HL-60/S4 treated with phorbol 12-myristate 13-acetate at 8.2 ng/mL for 4 days and 3 days (cell line): Measurements from ENCODE around the gene DDX11.
"Not testable (repeated sequence)": the region's sequence is repeated elsewhere in the genome, so short reads cannot be mapped to it uniquely, and the experiment has no call there.

Experiments used
- in situ Hi-C: fragments of 300-500 bp; cut with MboI; formaldehyde crosslinking; loops from 2 replicates; pipeline ENCODE4 v1.15.0; 2022; ENCODE audit warnings: low sequenced_read_pairs

DDX11 gene

DNA sequence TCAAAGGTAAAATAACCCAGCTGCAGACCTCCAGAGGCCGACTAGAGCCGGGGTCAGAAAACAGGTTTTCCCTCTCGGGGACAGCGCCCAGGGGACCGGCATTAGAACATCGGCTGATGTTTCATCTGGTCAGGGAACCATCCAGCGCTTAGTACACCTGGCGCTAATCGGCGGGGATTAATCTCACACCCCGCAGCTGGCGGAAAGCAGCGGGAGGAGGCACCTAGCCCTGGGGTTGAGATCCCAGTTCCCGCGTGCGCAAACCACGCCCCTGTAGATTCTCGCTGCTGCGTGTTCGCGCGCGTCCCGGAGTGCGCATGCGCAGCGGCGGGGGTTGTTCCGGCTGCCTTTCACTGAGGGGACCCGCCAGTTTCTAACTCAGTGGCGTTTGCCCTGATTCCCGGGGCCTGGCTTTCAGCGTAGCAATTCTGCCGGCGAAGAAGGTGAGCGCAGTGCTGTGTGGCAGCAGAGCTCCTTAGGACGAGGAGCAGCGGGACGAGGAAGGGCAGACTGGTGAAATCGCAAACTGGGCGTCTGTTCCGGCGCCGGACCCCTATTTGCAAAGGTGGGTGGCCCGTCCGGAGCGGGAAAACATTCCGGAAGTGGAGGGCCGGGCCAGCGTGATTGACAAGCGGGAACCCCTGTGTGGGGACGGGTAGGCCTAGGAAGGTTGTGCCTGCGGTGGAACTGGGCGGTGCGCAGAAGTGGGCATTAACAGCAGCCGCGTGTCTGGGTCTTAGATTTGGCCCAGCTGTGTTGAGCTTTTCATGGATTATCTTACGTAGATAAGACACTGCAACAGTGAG, at the start of gene DDX11:
DDX11 (plus strand) TSS at position 334 of the 806 bp plus-strand sequence. CDS start 4,534 bp downstream, outside the sequence.
- in situ Hi-C loops = not testable (repeated sequence)

GRCh38 chr12:31026202-31026601, 47.5 kb upstream of the DDX11 start:
- in situ Hi-C loops = no loop called here

DNA sequence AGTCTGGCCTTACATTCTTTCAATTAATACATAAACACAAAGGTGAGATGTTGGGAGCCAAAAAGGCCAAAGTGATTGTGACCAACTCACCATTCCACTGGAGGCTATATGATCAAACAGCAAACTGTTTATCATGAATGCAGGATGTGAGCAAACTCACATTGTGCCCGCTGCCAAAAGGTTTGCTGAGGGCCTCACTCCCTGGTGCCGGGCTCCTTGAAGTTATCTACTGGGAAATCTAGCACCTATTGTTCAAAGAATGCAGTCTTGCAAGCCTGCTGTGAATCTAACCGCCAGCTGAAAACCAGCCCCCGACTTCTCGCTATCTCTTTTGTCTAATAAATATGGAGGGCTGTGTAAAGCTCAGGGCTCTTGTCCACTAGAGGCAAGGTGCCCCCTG, 46.7 kb upstream of the DDX11 start:
- in situ Hi-C loops = not testable (repeated sequence)

- in situ Hi-C loops = no loop called here
Measured at GRCh38 chr12:31029468-31029867, 44.2 kb upstream of the DDX11 start.

GRCh38 chr12:31029916-31030562, 43.6 kb upstream of the DDX11 start:
- in situ Hi-C loops = no loop called here

DNA sequence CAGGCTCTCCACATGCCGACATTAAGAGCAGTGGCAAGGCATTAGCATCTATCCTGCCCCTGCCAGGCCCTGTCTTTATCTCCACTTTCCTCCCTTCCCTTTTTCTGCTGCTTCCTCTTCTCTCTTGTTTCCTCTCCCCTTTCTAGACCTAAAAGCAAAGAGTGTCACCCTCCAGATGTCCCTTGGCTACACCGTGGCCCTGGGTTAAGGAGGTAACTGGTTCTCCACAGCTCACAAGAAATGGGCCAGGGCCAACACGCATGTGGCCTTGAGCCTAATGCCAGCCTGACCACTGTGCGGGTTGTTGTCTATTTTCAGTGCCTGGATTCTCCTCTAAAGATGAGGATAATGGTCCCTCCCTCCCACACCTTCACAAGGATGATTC, 41.7 kb upstream of the DDX11 start:
- in situ Hi-C loops = no loop called here

DNA sequence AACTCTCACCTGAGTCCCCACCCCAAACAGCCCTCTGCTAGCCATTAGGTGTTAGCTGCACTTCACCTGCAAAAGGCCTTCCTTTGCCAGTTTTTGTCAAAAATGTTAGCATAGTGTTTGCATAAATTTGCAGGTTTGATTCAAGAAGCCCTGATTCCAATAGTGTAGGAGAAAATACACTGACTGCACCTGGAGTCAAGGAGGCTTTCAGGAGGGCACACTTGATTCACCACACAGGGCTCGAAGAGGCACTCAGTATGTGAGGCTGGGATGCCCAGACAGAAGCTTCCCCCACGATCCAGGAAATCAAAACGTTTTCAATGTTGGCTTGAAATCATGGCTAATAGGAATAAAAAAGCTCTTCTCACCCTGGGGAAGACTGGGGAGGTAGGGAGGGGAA, 40.5 kb upstream of the DDX11 start:
- in situ Hi-C loops = no loop called here

- in situ Hi-C loops = no loop called here
Measured at GRCh38 chr12:31033681-31034080, 40.0 kb upstream of the DDX11 start.

DNA sequence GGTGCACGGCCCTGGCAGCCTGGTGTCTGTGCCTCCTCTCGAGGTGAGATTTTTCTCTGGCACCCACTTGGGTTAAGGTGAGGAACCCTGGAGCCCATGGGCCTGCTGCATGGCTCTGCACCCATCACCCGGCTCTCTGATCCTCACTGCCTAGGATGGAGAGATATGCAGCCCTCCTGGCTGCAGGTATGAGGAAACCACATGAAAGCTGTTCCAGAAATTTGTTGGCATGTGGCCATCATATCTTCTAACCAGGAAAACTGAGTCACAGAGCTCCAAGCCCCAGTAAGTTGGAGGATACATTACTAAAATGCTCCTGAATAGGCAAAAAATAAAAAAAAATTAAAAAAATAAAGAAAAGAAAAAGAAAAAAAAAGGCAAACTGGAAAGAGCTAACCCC, 39.3 kb upstream of the DDX11 start:
- in situ Hi-C loops = no loop called here

GRCh38 chr12:31035226-31035625, 38.4 kb upstream of the DDX11 start:
- in situ Hi-C loops = no loop called here

- in situ Hi-C loops = no loop called here
Measured at GRCh38 chr12:31035967-31036665, 37.5 kb upstream of the DDX11 start.

- in situ Hi-C loops = no loop called here
Measured at GRCh38 chr12:31037028-31037427, 36.6 kb upstream of the DDX11 start.

DNA sequence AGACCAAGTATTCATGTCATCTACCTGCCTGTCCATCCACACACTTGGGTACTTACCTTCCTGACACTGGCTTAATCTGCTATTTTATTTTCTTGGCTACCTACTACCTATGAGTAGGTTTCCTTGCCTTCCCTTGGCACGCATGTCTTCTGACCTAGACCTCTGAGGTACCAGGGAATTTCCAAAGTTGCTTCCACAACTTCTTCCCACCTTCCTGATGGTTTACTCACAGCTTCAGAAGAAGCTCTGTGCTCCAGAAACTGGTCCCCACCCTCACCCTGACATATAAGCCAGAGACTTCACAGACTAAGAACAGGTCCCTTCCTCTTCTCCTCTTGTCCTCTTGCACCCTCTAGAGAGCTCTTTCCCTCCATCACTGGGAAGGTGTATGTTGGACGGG, 35.7 kb upstream of the DDX11 start:
- in situ Hi-C loops = no loop called here

DNA sequence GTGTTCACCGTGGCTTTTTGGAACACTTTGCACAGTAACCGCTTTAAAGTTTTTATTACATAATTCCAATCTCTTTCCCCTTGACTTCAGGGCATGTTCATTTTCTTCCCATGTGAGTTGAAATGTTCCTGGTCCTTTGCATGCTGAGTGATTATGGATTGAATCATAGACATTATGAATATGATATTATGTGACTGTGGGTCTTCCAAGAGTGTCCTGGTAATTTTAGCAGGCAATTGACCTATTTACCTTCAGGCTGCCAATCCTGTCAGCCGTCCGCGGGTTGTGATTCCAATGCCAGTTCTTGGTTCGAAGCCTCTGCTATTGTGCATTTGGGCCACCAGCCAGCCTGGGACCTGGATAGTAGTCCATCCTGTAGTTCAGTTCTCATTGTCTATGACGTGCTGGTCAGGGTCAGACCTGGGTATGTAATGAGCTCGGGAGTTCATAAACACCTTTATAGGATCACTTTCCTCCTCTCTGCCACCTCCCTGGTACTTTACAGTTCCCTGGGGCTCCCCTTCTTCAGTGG, 32.6 kb upstream of the DDX11 start:
- in situ Hi-C loops = no loop called here

- in situ Hi-C loops = not testable (repeated sequence)
Measured at GRCh38 chr12:31050143-31050542, 23.5 kb upstream of the DDX11 start.

- in situ Hi-C loops = not testable (repeated sequence)
Measured at GRCh38 chr12:31050548-31050947, 23.1 kb upstream of the DDX11 start.

GRCh38 chr12:31051692-31052091, 22.0 kb upstream of the DDX11 start:
- in situ Hi-C loops = not testable (repeated sequence)

DNA sequence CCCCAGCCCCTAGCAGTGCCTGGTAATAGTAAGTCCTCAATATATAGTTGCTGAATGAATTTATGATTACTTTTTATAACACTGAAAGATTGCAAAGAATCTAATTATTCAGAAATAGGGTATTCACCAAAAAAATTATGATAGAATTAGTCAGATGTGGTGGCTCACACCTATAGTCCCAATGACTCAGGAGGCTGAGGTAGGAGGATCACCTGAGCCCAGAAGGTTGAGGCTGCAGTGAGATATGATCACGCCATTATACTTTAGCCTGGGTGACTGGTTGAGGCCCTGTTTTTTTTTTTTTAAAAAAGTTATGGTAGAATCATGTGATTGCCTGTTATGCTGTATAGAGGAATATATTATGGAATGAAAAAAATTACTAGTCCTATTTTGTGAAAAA, 21.5 kb upstream of the DDX11 start:
- in situ Hi-C loops = not testable (repeated sequence)

DNA sequence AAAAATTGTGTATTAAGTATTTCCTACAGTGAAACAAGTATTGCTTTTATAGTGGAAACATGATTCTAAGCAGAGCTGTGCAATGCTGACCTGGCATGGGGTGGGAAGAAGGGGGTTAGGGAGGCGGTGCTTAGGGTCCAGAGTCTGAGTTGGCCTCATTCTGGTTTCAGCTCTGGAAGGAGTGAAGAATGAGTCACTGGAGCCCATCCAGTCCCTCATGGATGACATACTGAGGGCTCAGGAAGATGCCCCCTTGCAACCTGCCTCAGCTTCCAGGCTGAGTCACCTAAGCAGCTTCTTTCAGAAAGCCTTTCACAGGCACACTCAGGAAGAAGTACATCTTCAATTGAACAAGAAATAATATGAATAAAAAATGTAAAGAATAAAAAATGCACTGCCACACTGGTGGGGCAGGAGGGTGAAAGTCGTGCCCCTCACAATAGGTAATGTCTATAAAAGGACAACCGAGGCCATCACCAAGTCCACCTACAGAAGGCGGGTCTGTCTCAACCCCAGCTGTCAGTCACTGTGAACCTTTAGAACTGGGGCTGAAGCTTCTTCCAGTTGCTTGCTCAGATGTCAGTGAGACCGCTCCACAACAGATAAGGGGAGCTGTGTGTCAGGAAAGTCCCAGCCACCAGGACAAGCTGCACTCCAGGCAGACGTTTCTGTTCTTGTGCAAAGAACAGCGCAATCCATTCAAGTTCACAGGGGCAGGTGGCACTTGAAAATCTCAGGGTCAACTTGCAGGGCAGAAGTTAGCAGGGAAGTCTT, 20.8 kb upstream of the DDX11 start:
- in situ Hi-C loops = not testable (repeated sequence)

DNA sequence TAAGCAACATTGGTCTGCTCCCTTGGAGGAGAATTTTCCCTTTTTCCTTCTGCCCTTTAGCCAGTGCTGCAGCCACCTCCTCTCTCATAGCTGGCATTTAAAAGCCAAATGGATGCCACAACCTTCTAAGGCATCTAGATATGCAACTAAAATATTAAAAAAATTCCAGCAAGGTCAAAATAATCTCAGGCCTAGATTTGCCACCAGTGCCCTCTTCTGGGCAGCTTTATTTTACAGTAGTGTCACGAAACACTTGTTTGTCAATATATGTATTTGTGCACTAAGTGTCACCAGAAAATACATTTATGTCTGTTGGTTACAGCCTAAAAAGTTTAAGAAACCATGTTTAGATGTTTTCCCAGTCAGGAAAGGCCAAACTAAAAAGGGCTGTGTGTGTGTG, 19.7 kb upstream of the DDX11 start:
- in situ Hi-C loops = not testable (repeated sequence)

DNA sequence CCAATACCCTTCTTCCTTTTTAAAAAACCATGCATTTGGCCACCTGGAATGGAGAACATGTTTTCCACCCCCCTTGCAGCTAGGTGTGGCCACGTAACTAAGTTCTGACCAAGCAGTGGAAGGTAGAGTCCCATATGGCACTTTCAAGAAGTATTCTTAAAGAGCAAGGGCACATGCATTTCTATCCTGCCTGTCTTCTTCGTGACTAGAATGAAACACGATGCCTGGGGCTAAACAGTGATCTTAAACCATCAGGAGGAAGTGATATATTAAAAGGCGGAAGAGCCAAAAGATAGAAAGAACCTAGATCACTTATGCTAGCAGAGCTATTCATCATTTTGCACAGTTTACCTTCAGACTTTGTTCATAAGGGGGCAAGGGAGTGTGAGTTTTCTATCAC, 16.0 kb upstream of the DDX11 start:
- in situ Hi-C loops = no loop called here
